CD4-positive, alpha-beta T cell treated with Interleukin-12 subunit alpha and Interleukin-12 subunit beta, for 1 hour (primary cell): ENCODE data around the gene HINT2.

Experiments
- DNase-seq: peaks from one replicate; pipeline ENCODE4 v3.0.0-alpha.2; 2020

HINT2 gene

DNA sequence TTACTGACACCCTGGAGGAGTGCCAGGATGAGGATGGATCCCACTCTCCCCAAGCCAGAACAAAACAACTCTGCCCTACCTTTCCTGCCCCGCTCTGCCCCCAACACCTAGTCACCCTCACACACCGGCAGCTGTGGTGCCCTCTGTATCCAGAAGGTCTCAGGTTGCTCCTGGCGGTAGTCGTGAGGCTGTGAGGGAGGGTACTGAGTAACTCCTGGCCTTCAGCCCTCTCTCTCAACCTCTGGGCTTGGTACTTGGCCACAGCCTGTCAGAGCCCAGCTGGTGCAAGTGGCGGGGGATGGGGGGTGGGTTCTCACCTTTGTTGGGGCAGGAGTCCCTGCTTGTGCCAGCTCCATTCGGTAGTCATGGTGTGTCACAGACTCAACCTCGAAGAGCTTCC is 4.7 kb downstream of the HINT2 start:
- no peak for DNase-seq

DNA sequence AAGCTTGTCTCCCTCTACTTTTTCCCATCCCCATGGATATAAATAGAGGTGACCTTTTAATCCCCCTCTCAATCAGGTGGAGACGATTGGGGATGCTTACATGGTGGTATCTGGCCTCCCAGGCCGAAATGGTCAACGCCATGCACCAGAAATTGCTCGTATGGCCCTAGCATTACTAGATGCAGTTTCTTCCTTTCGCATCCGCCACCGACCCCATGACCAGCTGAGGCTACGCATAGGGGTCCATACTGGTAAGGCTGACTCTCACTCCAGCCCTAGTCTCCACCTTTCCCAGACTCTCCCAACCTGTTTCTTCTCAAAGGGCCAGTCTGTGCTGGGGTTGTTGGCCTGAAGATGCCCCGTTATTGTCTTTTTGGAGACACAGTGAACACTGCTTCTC is 6.4 kb downstream of the HINT2 start:
- DNase-seq, result no peak

DNA sequence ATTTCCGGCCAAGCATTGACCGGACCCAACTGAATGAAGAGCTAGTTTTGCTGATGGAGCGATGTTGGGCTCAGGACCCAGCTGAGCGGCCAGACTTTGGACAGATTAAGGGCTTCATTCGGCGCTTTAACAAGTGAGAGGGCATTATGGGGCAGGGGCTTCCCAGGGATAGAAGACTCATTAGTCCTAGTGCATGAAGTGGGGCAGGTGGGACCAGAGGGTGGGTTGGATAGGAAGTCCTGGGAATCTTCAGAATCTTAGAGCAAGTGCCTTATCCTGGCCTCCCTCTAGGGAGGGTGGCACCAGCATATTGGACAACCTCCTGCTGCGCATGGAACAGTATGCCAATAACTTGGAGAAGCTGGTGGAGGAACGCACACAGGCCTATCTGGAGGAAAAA is 8.7 kb downstream of the HINT2 start:
- DNase-seq, result no peak

DNA sequence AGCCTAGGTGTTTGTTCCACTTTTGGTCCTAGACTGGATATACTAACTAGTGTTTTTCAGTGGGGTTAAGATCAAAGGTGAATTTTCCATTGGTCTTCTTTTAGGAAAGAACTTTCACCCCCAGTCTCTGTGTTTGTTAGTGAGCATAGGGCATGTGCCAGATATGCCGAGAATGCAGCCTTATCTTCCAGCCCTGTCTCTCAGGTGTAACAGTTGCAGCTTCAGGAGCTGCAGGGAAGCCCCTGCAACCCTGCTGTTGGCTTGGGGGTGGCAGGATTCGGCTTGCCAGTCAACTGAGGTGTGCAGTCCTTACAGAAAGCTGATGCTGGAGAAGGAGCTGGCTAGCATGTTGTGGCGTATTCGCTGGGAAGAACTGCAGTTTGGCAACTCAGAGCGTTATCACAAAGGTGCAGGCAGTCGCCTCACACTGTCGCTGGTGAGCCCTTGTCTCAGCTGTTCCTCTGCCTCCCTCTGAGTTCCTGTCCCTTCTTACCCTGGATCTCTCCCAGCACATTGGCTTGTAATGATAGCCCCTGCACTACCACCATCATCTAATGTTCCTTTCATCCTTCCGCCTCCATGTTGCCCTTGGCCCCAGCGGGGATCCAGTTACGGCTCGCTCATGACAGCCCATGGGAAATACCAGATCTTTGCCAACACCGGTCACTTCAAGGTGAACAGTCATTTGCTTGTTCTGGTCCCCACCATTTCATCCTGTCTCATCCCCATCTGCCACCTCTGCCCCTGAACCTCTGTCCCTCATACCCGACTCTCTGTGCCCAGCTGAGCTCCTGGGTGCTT is 13.3 kb downstream of the HINT2 start:
- DNase-seq, result no peak

DNA sequence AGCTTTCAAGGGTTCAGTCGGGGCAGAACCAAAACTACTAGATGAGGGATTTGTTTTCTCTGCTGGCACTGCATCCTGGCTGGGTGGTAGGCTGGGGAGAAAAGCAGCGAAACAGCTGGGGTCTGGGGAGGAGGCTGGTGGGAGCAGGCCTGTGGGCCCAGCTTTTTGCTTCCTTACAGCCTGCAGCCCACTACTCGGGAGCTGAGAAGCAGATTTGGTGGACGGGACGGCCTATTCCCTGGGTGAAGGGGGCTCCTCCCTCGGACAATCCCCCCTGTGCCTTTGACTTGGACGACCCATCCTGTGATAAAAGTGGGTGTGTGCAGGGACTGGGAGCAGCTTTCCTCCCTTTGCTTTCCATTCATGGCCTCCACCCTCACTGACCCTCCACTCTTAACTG is 14.3 kb downstream of the HINT2 start:
- no peak for DNase-seq

DNA sequence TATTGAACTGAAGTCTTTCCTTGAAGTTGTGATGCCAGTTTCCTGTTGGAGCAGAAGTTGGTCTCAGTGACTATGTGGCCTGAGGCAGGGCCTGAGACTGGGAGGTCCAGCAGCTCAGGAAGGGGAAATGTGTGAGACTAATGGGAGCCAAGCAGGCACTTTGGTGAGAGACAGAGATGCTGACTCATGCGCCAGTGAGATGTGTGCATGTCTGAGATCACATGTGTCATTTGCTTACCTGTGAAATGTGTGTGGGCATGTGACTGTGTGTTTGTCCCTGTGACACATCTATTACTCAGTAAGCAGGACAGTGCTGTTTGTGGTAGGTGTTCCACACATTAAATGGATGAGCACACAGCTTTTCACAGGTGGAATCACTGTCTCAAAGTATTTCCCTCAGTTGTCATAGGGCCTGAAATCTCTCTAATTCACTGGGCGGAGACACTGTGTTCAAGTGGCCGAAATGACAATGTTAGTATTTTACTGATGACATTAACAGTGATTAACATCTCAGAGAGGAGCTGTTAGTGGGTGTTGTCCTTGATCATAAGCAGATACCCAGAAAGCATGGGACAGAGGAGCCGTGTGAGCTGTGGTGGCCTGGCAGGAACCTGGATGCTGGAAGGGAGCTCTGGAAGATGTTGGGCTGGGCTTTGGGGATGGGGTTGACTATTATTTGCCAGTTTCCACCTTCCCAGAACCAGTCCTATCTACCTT is 16.0 kb downstream of the HINT2 start:
- DNase-seq, result no peak

DNA sequence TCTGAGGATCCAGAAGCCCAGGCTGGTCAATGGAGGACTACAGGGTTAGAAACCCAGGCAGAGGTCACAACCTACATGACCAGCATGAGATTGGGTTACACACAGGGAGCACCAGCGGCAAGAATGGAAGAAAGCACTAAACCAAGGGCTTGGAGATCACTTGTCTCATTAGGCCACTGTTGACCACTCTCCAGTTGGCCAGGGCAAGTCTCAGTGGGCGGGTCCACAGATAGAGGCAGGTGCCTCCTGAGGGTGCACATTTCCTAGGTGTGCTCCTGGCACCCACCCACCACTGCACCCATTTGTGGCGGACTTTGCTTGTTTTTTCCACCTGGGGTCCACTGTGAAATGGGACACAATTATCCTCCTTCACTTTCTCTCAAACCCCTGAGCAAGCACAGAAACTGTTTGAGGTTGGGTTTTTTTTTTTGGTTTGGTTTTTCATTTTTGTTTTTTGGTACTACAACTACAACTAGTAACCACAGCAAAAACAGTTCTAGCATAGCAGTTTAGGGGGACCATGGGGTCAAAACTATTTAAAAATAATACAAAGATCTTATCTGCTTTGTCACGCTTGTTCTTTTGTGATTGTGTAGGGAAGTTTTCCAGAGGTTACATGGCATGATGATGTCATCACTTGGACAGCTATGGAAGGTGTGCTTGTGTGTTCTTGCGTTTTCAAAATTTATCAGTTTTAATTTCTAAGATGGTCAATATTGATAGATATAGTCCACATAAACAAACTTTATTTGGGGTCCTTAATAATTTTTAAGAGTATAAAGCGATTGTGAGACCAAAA is 17.3 kb downstream of the HINT2 start:
- no peak for DNase-seq

DNA sequence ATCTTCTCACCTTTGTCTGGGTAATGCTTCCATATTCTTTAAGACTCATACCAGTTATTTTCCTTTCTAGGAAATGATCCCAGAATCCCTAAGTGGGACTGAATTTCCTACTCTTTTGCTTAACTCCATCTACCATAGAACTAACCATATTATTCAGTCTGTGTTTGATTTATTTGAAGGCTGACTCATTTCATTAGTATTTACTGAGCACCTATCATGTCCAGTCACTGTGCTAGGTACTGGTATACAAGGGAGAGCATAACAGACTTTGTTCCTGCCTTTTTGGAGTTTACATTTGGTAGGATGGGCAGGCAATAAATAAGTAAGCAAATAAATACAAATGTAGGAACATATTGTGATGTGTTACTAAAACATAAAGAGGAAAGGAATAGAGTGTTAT is 19.1 kb downstream of the HINT2 start:
- no peak for DNase-seq

DNA sequence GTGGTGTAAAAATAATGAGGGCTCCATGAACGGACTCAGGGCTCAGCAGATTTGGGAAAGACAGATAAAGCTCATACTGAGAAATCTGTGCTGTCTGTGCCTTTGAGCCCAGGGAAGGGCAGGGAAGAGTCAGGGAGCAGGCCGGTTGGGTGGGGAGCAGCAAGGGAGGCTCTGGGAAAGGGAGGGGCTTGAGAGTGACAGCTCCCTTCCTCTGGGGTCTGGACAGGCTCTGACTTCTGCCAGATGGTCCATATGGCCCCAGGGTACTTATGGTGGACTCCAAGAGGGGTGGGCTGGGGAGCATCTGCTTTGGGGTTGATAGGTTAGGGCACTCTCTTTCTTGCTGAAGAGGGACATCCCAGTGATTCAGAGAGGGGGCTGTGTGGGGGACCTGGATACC is 21.4 kb downstream of the HINT2 start:
- DNase-seq, result no peak

DNA sequence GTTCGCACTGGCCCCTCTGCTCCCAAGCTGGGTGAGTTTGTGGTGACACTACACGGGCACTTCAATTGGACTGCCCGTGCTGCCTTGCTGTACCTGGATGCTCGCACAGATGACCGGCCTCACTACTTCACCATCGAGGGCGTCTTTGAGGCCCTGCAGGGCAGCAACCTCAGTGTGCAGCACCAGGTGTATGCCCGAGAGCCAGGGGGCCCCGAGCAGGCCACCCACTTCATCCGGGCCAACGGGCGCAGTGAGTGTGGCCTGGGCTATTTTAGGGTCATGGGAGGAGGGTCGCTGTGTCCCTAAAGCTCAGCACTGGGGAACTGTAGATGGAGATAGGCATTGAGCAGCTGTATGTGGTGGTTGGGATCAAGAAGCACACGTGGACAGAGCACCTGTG is 22.0 kb downstream of the HINT2 start:
- no peak for DNase-seq

DNA sequence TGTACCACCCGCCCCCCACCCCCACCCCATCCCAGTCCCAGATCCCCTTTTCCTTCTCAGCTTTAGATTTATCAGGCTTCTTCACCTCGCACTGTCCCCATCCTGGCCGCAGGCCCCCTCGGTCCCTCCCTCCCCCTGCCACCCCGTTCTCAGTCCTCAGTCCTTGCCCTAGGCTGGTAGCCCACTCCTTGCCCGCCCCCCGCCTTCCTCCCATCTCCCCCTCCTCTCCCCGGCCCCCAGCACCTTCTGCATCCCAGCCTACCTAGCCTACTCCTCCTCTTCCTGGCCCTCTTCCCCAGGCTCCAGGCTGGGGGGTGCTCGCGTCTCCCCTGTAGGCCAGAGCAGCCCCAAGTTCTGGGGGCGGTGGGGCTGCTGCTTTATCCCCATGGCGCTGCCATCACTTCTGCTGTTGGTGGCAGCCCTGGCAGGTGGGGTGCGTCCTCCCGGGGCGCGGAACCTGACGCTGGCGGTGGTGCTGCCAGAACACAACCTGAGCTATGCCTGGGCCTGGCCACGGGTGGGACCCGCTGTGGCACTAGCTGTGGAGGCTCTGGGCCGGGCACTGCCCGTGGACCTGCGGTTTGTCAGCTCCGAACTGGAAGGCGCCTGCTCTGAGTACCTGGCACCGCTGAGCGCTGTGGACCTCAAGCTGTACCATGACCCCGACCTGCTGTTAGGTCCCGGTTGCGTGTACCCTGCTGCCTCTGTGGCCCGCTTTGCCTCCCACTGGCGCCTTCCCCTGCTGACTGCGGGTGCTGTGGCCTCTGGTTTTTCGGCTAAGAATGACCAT is 22.6 kb downstream of the HINT2 start:
- DNase-seq, result no peak

DNA sequence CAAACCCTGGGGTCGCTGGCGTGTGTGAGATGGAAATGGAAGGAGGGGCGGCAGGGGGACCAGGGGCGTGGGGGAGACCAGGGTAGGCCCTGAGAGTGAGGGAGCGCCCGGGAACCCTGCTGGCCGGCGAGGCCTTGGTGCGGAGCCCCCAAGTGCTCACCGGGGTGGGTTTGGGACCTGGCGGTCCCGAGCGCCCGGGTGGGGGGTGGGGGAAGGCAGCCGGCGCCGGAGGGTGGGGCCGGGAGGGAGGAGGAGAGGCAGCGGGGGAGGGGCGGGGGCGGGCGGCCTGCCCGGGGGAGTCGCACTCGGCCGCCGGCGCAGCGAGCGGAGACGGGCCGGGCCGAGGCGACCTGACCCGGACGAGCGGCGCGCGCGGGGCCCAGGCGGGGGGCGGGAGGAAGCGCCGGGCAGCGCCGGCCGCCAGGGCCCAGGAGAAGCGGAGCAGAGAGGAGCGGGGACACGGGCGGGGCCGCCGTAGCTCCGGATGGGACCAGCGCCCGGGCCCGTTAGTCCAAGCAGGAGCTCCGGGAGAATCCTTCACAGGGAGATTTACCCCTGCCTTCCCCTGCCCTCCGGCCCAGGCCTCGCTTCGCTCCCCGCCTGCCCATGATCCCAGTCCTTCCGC is 23.4 kb downstream of the HINT2 start, which contains the start of gene NPR2:
Gene NPR2 (plus strand): TSS at position 295 of the 625 bp plus-strand sequence. CDS start 818 bp downstream, outside the sequence.
- no peak for DNase-seq

DNA sequence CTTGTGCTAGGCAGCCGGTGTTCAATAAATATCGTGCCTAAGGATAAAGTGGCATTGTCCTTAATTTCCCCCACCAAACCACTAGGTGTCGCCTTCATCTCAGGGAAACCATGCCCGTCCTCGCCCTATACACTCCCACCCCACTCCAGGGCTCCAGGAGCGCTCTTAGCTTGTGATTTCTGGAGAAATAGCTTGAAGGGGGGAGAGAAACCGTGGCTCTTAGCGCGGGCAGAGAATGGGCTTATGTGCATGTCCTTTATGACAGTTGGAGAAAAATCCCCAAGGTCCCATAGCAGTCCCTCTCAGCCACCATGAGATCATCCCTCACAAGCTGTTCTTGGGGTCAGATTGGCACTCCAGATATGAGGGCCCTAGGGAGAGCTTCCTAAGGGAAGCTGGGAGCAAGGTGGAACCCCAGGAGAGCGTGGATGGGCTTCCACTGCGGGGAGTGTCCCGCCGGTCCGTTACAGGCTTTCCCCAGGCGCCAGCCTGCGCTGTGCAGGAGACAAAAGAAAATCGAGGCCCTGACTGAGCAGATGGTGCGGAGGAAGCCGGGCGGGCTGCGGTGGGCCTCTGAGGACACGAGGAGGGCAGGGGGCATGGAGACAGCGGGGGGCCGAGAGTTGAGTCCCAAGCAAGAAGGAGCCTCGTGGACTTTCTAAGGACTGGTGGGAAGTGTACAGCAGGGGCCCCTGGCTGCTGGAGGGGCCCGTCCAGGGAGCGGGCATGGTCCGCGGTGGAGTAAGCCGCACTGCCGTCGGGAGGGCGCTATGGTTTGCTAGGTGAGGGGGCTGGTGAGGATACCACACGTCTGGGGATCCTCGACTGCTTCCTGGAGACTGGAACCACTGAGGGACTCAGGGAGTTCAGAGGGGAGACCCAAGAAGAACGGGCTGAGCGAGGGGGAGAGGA is 24.2 kb downstream of the HINT2 start:
- peak; percentile 75 for DNase-seq

DNA sequence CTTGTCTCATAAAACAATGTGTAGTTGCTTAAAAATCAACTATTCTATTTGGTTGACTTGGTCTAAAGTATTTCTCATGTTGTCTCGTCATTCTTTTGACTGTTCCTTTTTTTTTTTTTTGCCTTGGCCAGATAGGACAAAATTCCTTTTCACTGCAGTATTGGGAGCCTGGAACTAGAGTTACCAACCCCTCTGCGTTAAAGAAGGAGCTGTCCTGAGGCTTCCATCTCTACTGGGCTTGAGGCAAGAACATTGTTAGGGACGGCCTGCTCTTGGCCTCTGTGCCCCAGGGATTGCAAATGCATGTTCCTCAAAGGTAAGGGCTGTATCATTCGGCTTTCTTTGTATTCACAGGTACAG is 24.8 kb downstream of the HINT2 start:
- no peak for DNase-seq

DNA sequence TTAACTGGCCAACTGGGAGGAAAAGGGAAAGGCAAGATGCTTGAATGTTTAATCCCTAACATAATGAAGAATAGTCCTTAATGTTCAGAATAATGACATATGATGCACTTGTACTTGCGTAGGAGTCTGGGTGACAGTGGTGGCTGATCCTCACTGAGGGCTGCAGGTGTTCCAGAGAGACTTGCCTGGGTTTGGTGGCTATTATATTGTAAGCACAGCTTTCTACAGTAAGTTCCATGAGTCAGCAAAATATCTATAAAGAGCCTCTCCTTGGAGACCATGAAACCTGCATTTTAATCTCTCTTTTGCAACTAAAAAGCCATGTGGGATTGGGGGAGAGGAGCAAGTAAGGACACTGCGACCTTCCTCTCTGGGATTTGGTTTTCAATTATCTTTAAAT is 25.3 kb downstream of the HINT2 start:
- DNase-seq, result no peak

DNA sequence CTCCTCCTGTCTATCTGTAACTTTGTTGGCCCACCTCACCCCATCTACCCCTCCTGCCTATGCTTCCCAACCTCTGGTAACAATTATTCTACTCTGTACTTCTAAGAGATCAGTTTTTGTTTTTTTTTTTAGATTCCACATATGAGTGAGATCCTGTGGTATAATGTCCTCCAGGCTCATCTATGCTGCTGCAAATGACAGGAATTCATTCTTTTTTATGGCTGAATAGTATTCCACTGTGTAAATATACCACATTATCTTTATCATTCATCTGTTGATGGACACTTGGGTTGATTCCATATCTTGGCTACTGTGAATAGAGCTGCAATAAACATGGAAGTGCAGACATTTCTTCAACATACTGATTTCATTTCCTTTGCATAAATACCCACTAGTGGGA is 31.4 kb downstream of the HINT2 start:
- DNase-seq, result no peak

DNA sequence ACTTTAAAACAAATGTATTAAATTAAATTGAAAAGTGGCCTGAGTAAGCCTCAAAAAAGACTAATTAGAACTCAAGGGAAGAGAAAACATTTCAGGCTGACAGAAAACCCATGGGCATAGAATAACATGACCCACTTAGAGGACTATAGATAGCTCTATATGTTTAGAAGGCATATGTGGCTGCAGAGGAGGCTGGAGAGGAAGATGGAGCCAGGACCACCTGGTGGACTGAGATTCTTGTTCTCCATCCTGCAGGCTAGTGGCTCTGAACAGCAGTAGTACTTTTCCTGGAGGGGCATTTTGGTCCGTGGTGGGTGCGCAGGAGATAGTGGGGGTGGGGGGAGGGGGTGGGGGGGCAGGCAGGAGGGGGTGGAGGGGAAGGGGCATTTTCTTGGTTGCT is 33.8 kb downstream of the HINT2 start:
- DNase-seq, result no peak

DNA sequence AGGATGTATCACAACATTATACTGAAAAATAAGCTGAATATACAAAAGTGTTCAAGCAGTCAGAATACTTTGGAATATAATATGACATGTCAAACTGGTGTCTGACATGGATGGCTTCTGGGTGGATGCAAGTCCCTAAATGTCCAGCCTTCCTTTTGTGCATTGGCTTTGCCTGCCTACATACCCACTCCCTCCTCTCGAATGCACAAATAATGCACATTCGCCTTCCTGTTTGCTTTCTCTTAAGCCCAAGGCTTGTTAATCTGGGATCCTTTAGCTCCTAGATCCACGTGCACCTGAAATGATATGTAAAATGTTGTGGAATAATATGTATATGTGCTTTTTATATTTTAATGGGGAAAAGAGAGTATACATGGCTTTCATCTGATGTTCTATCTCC is 36.3 kb downstream of the HINT2 start:
- no peak for DNase-seq

DNA sequence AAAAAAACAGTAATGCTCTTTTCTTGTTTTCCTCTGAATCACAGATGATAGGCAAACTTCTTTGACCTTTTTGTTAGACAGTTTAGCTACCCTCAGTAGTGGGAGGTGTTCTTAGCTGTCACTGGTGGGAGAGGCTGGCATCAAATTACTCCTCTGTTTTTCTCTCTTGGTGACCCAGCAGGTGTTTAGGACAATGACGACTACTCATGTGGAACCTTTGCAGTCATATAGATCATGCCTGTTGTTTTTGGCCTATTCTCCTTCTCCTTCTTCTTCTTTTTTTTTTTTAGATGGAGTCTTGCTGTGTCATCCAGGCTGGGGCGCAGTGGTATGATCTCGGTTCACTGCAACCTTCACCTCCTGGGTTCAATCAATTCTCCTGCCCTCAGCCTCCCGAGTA is 38.8 kb downstream of the HINT2 start:
- no peak for DNase-seq

DNA sequence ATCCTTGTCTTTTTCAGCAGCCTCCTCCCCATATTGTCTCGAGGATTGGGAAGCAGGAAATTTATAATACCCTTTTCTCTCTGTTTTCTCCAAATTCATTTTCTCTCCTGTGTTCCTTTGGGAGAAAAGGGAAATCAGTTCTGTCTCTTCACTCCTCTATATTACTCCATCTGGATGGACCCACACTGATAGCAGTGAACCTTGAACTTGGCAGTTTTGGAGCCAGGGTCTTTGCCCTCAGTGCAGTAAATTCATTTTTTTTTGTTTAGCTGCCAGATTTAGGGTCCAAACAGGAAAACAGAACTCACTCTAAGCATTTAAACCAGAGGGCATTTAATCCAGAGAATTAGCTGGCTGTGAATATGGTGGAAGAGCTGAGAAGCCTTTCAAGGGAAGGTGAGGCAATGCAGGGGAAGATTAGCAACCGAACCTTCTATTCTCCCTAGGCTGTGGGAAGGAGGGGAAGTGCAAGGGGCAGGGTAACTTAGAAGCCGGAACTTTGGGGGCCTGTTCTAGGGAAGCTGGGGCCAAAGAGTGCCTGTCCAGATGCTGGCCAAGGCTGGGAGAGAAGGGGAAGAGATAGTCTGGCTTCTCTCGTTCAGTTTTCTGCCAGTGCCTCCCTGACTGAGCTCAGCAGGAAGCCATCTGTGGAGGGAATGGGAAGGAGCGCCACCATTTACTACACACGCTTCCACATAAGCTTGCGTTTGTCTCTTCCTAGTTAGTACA is 39.8 kb downstream of the HINT2 start:
- no peak for DNase-seq

DNA sequence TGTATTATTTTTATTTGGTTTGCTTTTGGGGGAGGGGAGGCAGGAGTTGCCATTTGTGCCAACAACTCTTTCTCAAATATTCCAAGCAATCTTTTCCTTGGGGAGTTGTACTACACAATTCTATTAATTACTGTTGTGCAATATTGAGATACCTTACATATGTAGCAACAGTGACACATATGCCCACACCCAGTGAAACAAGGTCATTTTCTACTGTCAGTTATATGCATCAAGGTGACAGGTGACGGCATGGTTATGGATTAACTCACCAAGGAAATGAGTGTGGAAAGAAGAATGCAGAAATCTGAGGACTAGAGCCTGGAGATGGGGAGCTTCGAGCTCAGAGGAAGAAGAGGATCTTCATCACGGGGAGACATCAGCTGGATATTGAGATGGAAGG is 42.9 kb downstream of the HINT2 start:
- no peak for DNase-seq
